ENCODE measurements around the gene MPO.

- TF ChIP-seq CTCF (conservative IDR thresholded peaks at IDR 0.05) (peak; percentile 56), ZFX (IDR thresholded peaks at IDR 0.05) (no peak)
Measured at GRCh38 chr17:58270476-58271215, 10.1 kb downstream of the MPO start.

Measured in C4-2B (cell line).